Measurements from ENCODE around the gene SUSD4.
"Not testable (repeated sequence)": the region's sequence is repeated elsewhere in the genome, so short reads cannot be mapped to it uniquely, and the experiment has no call there.

SUSD4 gene, protein sequence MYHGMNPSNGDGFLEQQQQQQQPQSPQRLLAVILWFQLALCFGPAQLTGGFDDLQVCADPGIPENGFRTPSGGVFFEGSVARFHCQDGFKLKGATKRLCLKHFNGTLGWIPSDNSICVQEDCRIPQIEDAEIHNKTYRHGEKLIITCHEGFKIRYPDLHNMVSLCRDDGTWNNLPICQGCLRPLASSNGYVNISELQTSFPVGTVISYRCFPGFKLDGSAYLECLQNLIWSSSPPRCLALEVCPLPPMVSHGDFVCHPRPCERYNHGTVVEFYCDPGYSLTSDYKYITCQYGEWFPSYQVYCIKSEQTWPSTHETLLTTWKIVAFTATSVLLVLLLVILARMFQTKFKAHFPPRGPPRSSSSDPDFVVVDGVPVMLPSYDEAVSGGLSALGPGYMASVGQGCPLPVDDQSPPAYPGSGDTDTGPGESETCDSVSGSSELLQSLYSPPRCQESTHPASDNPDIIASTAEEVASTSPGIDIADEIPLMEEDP

DNA sequence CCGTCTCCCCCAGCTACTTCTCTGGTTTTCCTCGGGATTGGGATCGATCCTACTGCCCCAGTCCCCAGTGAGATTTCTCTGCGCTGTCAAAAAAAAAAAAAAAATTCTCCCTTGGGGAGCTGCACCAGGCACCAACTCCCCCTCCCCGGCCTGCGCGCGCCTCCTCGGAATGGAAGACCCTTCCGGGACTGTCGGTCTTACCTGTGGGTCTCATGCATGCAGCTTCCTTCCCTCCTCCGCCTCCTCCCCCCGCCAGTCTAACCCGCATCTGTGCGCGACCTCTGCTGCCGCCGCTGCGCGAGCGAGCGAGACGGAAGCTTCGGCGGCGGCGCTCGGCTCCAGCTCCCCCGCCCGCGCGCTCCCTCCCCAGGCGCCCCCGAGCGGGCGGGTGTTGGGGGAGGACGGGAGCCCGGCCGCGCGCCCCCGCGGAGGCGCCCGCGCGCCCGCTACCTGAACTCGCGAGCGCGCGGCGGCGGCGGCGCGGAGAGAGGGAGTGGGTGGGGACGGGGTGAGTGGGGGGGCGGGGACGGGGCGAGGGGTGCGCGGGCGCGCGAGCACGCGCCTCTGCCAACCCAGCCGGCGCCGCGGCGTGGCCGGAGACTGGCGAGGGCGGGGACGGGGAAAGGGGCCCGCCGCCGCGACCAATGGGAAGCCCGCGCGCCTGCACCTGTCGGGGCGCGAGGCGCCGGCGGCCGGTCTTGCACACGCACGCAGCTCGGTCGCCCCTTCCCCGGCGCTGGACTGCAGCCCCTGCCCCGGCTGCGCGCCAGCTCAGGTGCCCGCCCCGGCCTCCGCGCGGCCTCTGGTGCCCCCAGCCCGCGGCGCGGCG, at the start of gene SUSD4:
TSS of gene SUSD4 (minus strand) at position 321 of the 829 bp plus-strand sequence. CDS start 751 bp downstream, outside the sequence.
- DNase-seq (ENCODE audit: low read depth), result peak; percentile 39

DNA sequence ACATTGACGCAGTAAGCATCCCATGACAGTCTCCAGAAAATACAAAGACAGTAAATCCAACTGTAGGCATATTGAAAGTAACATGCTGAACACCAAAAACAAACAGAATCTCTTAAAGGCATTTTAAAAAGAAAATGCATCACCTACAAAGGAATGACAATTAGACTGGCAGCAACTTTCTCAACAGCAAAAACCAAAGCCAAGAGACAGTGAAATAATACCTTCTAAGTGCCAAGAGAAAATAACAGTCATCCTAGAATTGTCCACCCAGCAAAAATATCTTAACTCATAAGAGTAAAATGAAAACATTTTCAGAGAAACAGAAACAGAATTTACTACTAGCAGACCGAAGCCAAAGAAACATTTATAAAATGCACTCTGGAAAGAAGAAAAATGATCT, 49.2 kb upstream of the SUSD4 start:
- DNase-seq (ENCODE audit: low read depth), result no peak

DNA sequence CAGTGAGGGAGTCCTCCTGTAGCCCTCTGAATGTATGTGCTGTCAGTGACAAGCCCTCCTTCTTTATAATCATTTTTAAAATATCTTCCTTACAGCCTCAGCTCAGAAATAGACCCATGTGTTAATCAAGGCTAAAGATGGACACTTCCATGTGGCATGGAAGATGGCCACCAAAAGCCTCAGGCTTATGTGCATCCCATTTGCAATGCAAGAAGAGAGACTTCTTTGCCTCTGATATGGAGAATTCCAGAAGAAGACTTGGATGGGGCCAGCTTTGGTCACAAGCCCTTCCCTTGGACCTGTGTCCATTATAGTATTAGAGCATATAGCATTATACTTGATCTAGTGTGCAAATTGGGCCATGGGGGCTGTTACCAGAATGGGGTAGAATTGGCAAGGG, 47.7 kb upstream of the SUSD4 start:
- DNase-seq (ENCODE audit: low read depth), result no peak

DNA sequence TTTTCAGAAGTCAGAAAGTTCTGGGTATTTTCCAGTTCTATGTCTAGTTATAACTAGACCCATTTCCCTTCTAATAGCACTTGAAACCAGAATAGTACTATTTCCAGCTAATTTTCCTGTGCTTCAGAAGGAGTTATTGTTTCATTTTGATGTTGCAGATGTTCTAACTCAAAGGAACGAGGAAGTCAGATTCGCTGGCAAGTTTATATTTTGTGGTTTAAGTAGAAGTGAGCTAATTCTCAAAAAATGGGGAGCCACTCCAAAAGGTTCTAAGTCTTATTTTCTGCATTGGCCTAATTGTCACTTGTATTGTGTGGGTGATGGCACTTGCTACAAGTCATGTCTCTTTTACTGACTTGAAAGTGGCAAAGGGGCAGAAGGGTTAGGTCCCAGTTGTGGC, 47.3 kb upstream of the SUSD4 start:
- no peak for DNase-seq (ENCODE audit: low read depth)

DNA sequence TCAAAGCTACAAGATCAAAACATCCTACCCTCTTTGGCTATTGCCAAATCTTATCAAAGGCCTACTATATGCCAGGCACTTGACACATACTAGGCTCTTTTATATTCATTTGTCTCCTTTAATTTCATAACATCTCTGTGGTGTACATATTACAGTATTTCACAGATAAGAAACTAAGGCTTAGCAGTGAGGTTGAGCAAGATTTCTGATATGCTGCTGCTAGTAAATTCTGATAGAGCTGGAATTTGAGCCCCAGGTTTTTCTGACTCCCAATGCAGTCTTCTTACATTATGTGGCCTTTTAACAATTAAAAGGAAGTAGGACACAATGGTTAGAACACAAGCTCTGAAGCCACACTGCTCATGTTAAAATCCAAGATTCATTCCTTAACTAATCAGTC, 46.1 kb upstream of the SUSD4 start:
- no peak for DNase-seq (ENCODE audit: low read depth)

DNA sequence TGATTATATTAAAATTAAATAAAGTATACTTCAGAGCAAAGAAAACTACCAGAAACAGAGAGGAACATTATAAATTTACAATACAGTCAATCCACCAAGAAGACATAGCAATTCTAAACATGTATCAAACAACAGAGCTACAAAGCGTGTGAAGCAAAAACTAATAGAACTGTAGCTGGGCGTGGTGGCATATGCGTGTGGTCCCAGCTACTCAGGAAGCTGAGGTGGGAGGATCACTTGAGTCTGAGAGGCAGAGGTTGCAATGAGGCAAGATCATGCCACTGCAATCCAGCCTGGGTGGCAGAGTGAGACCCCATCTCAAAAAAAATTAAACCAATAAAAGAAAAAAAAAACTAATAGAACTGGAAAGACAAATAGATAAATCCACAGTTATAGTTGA, 41.5 kb upstream of the SUSD4 start:
- DNase-seq (ENCODE audit: low read depth), result no peak

DNA sequence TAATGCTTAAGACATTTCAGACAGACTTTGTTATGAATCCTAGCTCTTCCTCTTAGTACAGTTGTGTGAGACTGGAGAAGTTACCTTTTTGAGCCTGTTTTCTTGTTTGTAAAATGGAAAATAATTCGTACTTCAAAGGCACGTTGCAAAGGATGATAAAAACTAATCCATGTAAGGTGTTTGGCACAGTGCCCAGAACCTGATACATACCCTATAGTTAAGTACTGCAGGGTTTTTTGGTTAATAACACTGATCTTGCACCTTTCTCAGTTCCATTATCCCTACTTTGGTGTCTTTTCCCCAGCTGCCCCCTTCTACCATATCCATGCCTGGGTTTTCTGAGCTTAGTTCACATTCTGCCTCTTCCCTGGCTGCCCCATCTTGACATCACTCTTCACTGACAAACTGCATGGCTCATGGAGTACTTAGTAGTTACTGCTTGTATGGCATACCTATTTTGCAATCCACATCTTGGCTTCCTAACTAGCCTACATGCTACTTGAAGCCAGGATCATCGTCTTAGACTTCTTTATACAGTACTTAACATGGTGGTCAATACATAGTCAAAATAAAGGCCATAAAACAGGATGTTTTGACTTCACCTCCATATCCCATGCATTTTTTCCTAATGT, 39.3 kb upstream of the SUSD4 start:
- no peak for DNase-seq (ENCODE audit: low read depth)

DNA sequence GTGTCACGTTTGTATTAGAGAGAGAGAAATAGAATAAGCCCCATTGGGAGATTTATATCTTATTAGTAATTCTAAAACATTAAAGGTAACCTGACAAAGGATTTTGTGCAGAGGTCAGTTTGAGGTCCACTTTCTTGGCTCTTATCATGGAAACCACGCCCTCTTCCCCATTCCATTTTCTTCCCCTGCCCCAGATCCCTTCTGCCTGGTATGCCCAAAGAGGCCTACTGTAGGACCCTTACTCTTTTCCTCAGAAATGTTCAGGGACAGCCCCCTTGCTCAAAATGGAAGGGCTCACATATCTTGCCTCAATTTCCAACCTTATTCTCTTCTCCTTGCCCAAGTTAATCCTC, 38.8 kb upstream of the SUSD4 start:
- DNase-seq (ENCODE audit: low read depth), result no peak

DNA sequence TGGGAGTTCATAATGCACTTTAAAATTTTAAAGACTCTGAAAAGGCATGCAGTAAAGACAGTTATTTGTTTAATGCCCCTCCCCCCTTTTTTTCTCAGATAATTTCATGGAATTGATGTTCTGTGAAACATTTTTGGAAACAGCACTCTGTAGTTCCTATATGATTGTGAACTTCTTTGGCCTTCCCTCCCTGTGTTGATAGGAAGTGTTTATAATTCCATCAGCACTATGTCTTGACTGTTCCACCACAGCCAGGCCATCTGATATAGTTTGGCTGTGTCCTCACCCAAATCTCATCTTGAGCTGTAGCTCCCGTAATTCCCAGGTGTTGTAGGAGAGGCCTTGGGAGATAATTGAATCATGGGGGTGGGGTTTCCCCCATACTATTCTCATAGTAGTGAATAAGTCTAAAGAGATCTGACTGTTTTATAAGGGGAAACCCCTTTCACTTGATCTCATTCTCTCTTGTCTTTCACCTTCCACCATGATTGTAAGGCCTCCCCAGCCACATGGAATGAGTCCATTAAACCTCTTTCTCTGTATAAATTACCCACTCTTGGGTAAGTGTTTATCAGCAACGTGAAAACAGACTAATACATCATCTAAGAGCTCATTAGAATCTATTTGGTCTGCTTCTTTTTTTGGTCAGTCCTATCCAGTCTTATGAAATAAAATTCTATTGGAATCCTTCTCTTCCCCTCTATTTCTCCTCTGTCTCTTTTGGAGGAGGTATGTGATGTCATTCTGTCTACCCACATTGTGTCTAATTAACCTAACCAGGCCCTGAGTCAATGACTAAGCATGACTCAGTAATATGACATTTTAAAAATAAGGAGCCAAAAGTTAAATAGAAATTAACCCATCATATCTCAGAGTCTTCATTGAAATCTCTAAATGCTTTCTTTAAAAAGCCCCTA, 38.2 kb upstream of the SUSD4 start:
- no peak for DNase-seq (ENCODE audit: low read depth)

DNA sequence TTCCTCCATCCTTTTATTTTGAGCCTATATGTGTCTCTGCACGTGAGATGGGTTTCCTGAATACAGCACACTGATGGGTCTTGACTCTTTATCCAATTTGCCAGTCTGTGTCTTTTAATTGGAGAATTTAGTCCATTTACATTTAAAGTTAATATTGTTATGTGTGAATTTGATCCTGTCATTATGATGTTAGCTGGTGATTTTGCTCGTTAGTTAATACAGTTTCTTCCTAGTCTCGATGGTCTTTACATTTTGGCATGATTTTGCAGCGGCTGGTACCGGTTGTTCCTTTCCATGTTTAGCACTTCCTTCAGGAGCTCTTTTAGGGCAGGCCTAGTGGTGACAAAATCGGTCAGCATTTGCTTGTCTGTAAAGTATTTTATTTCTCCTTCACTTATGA, 35.4 kb upstream of the SUSD4 start:
- not testable (repeated sequence) for DNase-seq (ENCODE audit: low read depth)

DNA sequence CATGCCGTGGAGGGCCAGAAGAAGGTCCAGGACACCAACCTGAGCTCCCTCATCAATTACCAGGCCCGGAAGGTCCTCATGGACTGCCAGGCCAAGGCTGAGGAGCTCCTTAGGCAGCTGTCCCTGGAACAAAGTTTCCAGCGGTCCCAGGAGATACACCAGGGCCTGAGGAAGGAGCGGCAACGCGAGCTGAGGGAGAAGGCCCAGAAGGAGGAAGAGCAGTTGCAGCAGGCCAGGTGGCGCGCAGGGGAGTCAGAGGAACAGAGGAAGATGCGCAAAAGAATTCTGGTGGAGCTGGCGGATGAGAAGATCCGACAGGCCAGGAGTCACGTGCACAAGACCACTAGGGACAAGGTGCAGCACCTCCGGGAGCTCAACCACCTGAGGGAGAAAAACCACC, 30.7 kb upstream of the SUSD4 start:
- no peak for DNase-seq (ENCODE audit: low read depth)

DNA sequence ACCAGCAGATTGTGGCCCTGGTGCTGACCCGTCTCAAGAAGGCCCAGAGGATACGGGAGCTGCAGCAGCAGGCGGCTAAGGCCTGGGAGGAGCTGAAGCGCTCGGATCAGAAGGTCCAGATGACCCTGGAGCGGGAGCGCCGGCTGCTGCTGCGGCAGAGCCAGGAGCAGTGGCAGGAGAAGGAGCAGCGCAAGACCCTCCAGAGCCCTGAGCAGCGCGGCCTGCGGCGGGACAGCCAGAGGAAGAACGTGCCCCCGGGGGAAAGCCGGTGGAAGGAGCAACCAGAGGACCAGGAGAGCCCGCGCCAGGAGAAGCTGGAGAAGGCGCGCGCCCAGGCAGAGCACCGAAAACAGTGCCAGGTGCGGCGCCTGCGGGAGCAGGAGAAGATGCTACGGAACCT, 30.3 kb upstream of the SUSD4 start:
- no peak for DNase-seq (ENCODE audit: low read depth)

DNA sequence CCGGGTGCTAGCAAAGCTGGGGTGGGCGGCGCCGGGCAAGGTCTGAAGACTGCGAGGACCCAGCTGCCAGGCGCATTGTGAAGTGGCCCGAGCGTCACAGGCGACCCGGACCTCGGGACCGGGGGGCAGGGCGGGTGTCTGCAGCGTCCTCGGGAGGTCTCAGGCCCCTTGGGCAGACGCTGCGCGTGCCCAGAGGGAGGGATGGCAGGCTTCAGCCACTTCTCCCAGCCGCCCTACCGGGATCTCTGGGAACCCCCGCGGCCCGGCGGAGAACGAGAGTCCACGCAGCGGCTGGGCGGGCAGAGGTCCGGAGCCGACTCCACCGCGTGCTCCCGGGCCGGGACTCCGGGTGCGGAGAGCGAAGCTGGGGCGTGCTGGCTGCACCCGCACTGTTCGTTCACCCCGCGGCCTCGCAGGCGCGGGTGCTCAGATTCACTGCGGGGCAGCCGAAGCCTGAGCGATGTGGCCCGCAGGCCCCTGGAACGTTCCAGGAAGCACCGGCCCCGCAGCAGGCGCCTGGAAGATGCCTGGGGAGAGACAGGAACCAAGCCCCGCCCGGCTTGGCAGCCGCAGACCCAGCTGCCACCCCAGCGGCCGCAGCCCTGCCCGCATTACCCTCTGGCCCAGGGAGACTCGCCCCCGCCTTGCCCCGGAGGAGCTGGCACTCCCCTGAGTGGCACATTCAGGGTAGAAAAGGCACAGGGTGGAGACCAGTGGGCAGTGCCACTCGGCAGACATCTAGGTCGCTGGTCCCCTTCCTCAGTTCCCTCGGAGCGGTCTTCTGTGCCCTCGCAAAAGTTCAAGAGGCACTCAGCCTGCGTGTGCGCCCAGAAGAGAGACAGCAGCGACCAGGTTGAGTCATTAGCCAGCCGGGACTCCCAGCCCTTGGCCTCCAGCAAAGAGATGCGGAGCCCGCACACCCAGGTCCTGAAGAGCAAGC, 29.6 kb upstream of the SUSD4 start, which contains the start of gene CCDC185:
TSS of gene CCDC185 (plus strand) at position 141 of the 940 bp plus-strand sequence. CDS start at position 202, 61 bp downstream.
- DNase-seq (ENCODE audit: low read depth), result no peak

DNA sequence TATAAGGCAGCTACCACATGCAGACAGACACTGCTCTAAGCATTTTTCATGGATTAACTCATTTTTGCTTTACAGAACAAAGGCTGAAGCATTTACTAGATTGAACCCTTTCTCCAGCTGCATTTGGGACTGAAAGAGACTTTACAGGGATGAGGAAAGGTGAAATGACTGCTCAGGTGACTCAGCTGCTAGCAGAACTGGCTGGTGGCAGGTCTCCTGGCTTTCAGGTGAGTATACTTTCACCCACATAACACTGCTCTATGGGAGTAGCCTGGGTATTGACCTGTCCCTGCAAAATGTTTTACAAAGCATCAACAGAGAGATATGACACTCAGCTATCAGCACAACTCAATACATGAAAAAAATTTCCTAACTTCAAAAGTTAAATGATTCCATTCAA, 26.6 kb upstream of the SUSD4 start:
- DNase-seq (ENCODE audit: low read depth), result no peak

DNA sequence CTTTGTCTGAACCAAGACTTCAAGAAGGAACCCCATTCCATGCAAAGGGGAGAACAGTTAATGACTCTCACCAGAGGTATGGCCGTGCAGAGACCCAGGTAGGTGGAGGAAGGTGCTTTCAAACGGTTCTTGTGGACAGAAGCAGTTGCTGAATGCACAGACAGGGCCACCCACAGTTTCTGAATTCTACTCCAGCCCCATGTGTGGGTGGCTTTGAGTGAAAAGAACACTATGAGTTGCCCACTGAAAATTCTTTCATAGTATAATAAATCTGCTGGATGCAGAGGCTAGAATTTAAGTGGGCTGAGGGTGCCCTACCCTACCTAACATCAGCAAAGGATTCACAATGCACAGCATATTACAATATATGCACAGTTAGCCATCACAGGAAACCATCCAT, 22.0 kb upstream of the SUSD4 start:
- no peak for DNase-seq (ENCODE audit: low read depth)

DNA sequence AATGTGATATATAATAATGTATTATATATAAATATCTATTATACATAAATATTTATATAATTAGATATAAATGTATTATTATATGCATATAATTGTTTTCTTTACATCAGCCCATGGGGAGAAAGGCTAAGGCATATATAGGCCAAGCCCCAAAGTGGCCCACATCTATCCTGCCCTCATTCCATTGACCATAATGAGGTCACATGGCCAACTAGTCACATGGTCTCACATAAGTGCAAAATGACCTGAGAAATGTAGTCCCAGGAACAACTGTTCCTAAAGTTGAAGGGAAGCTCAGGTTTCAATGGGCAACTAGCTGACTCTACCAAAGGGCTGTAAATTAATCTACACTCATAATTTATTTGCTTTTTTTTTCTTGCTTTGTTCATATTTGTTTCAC, 14.8 kb upstream of the SUSD4 start:
- no peak for DNase-seq (ENCODE audit: low read depth)

DNA sequence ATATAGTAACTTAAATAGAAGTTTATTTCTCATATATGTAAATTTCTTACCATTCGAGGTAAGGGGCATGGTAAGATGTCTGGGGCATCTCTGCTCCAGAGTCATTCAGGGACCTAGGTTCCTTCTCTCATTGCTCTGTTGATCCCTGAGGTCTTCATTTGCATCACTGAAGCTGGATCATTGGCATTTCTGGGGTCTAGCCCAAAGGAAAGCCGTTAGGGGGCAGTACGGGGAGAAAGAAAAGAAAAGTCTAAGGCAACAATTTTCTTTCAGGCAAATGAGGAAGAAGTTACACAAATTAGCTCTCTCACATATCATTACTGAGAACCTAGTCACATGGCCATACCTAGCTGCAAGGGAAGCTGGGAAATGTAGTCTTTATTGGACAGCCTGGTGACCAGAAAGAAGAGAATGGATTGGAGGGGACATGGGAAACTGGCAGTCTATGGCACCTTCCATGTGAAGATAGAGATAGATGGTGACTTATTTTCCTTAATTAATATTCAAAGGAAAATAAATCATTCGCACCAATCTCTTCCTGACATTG, 10.2 kb upstream of the SUSD4 start:
- DNase-seq (ENCODE audit: low read depth), result no peak

DNA sequence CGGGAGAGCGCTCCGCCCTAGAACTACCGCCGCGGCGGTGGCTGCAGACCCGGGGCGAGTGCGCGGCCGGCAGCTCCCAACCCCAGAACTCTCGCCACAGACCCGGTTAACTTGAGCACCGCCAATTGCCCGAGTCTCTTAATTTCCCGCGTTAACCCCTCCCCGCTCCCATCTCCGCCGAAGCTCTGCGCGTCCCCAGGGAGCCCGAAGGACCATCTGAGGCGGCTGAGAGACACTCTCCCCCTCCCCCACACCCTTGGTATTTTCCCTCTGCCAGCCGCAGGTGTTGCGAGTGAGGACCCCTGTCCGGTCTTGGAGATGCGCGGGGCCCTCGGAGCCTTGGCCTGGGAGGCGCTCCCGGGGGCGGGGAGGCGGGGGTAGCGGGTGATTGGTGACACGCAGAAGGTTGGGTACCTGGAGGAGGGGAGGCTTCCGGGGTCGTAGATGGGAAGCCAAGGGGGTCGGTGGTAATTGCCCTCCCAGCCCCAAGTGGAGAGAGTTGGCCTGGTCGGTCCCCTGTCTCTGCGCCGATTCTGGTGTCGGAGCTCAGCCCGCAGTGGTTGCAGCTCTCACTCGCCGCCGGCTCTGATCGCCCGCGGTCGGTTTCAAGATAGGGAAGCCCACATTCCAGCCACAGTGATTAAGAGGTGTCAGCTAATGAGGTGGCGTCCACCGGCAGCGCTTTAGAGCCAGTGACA, 858 bp upstream of the SUSD4 start:
- DNase-seq (ENCODE audit: low read depth), result no peak

DNA sequence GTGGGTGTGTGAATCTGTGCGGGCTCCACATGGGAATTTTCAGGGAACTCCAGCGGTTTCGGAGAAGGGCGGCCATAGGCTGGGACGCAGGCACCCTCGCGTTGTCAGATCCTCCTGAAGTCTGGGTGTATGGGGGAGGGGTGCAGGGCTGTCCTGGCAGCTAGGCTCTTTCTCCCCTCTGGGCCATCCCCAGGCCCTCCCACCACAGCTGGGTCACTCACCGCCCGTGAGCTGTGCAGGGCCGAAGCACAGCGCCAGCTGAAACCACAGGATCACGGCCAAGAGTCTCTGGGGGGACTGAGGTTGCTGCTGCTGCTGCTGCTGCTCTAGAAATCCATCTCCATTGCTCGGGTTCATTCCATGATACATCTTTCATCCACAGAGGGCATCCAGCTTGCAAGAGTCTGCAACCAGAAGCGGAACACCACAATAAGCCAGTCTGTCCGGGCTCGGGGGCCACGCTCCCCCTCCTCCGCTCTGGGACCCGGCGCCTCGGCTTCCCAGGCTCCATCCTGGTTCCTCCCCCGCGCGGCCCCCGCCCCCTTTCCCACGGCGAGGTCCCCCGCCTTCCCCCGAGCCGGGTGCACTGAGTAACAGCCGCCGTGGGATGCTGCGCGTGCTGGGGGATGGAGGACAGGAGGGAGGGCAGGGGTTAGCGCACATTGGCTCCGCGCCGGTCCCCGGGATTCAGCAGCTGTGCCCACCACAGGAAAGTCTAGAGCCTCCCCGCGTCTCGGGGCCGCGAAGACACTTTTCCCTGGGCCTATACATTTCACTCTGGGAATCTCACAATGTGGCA, 720 bp downstream of the SUSD4 start:
- peak; percentile 8 for DNase-seq (ENCODE audit: low read depth)

Data from activated T-helper 9 cell treated with anti-CD3 and anti-CD28 coated beads, Interleukin-2, amount 50 U/mL, for 16 hours (primary cell).